GM12892 (cell line): ENCODE measurements around the gene DUSP23.

Experiments used
- POLR2A ChIP-seq: IDR thresholded peaks from 2 replicates; pipeline ENCODE4 v1.6.1; 2011; ENCODE audit warnings: low read depth, low read length, control low read depth
- POLR2AphosphoS5 ChIP-seq: IDR thresholded peaks from 2 replicates; pipeline ENCODE4 v1.6.1; 2011; ENCODE audit warnings: low read depth, low read length, control low read depth
- TAF1 ChIP-seq: IDR thresholded peaks from 2 replicates; pipeline ENCODE4 v1.6.1; 2011; ENCODE audit warnings: low read depth, mild to moderate bottlenecking, control low read depth, low read length, borderline replicate concordance

GRCh38 chr1:159829273-159829634, 48.5 kb downstream of the DUSP23 start:
- TF ChIP-seq POLR2AphosphoS5 (no peak), POLR2A (no peak), TAF1 (no peak)
